Aorta (tissue), 5 donors: ENCODE results near the gene PHF20. TPM values are rescaled to one million over a fixed set of nuclear protein-coding genes. Genes with fewer than 3 reads are reported as not detected.

Source experiments
- ATAC-seq: fragments of 200-7000 bp; cut with Tn5 transposase; one replicate; pipeline ENCODE4 v1.9.1; 2022; ENCODE audit warnings: moderate library complexity; ENCODE audit not compliant: low FRiP score
- DNase-seq, 2 donors: peaks; one replicate each; pipeline ENCODE4 v3.0.0-alpha.2; 2020
- H3K27ac ChIP-seq, 2 donors: one replicate each; pipeline ENCODE4 v1.5.1; 2013; ENCODE audit warnings: low read length in 2 of 2, mild to moderate bottlenecking in 2 of 2, moderate library complexity in 2 of 2, control low read depth in 1 of 2, inconsistent platforms in 1 of 2, low read depth in 1 of 2
- H3K27me3 ChIP-seq, 2 donors: one replicate each; pipeline ENCODE4 v1.6.1; 2013; ENCODE audit warnings: control low read depth in 1 of 2, low read length in 1 of 2, mild to moderate bottlenecking in 1 of 2, moderate library complexity in 1 of 2; ENCODE audit not compliant: insufficient read depth in 2 of 2, control insufficient read depth in 1 of 2
- H3K36me3 ChIP-seq, 2 donors: one replicate each; pipeline ENCODE4 v1.6.1; 2013; ENCODE audit warnings: control low read depth in 1 of 2, low read length in 1 of 2, mild to moderate bottlenecking in 1 of 2; ENCODE audit not compliant: insufficient read depth in 2 of 2, control insufficient read depth in 1 of 2
- H3K4me1 ChIP-seq, 2 donors: one replicate each; pipeline ENCODE4 v1.6.1; 2013; ENCODE audit warnings: low read length in 2 of 2, control low read depth in 1 of 2, mild to moderate bottlenecking in 1 of 2, moderate library complexity in 1 of 2; ENCODE audit not compliant: insufficient read depth in 2 of 2, control insufficient read depth in 1 of 2
- H3K4me3 ChIP-seq, 2 donors: one replicate each; pipeline ENCODE4 v1.5.1; 2013; ENCODE audit warnings: low read length in 2 of 2, control low read depth in 1 of 2, mild to moderate bottlenecking in 1 of 2
- H3K9me3 ChIP-seq: one replicate; pipeline ENCODE4 v1.6.1; 2013; ENCODE audit warnings: mild to moderate bottlenecking, low read length; ENCODE audit not compliant: control insufficient read depth
- WGBS, 2 donors: extraction: QIAGEN DNeasy Blood & Tissue Kit; methylation state at CpG; one replicate each; pipeline ENCODE4 v1.1.7; 2013; 5-methylcytosine and 5-hydroxymethylcytosine counted together
- intact Hi-C, 2 donors: fragments of 100-400 bp; cut with DNase I; formaldehyde crosslinking; loops; one replicate each; pipeline versions ENCODE4 v1.14.2 to v1.15.0; 2022
- polyA plus RNA-seq, 2 donors: library from polyadenylated mRNA; stranded (reverse); fragments of 200-250 nt; gene quantifications; one replicate each; pipeline ENCODE4 v1.2.3, GENCODE V29; 2013
- total RNA-seq, 2 donors: library from RNA; stranded (reverse); fragmentation: NEBNext Ultra II Directional; extraction: Animal tissue kit (Norgen Biotek cat#: 25700); gene quantifications; one replicate each; pipeline ENCODE4 v1.2.1, GENCODE V29; 2021
- donor health status: healthy with polysubstance abuse.
- donor health status: Bipolar disorder and iron deficiency.
- donor health status: DM: no; HTN: no; CAD: no.
- donor health status: DM: no; HTN: no; CAD: no.
- donor health status: DM: yes; HTN: yes; CAD: no.

The PHF20 gene
- total and polyA plus RNA-seq, 4 donors = 17.1 to 64.4 (median 40.8) TPM

GRCh38 chr20:35791821-35792220 lies 20.0 kb downstream of the PHF20 start:
- Histone ChIP-seq H3K9me3 (no peaks in the 10 kb centered on the region), H3K36me3 (no peaks in the 10 kb centered on the region), H3K4me1 (peaks cover 0 to 4% of the 10 kb centered on the region in 2 donors), H3K27me3 (no peaks in the 10 kb centered on the region), H3K27ac (peak overlapping the region in 1 of 2 donors; percentile 25), H3K4me3 (no peak overlapping the region)
- intact Hi-C loops = no loop called here
- ATAC-seq (no peak), DNase-seq (peak in 1 of 2 donors; percentile 60)
- WGBS, 2 donors = 64 to 68% methylated on average over 3 of the region's 3 CpGs

GRCh38 chr20:35792740-35793139 lies 20.9 kb downstream of the PHF20 start:
- 88 to 95% methylated on average over 4 of the region's 4 CpGs for WGBS, 2 donors
- DNase-seq (no peak), ATAC-seq (no peak)
- Histone ChIP-seq H3K4me3 (no peak overlapping the region), H3K36me3 (no peaks in the 10 kb centered on the region), H3K4me1 (peaks cover 0 to 4% of the 10 kb centered on the region in 2 donors), H3K9me3 (no peaks in the 10 kb centered on the region), H3K27me3 (no peaks in the 10 kb centered on the region), H3K27ac (no peak overlapping the region)
- intact Hi-C loops = no loop called here

GRCh38 chr20:35796571-35796970 lies 24.8 kb downstream of the PHF20 start:
- intact Hi-C loops = no loop called here
- H3K4me3 ChIP-seq = no peak overlapping the region
- no peak for DNase-seq
- H3K4me1 ChIP-seq = peaks cover 0 to 3% of the 10 kb centered on the region in 2 donors
- no peak overlapping the region for H3K27ac ChIP-seq
- 37 to 44% methylated on average over 2 of the region's 2 CpGs for WGBS, 2 donors
- H3K27me3 ChIP-seq = no peaks in the 10 kb centered on the region
- H3K9me3 ChIP-seq = no peaks in the 10 kb centered on the region
- no peaks in the 10 kb centered on the region for H3K36me3 ChIP-seq
- no peak for ATAC-seq

GRCh38 chr20:35801865-35802264 lies 30.1 kb downstream of the PHF20 start:
- Histone ChIP-seq H3K27me3 (no peaks in the 10 kb centered on the region), H3K36me3 (peaks cover 3 to 4% of the 10 kb centered on the region in 2 donors), H3K4me3 (no peak overlapping the region), H3K4me1 (no peaks in the 10 kb centered on the region), H3K27ac (no peak overlapping the region), H3K9me3 (no peaks in the 10 kb centered on the region)
- ATAC-seq (no peak), DNase-seq (no peak)
- intact Hi-C loops = no loop called here
- WGBS, 2 donors = 73 to 82% methylated on average over 1 of the region's 1 CpG

GRCh38 chr20:35806075-35806474 lies 34.3 kb downstream of the PHF20 start:
- H3K36me3 ChIP-seq = peaks cover 3 to 4% of the 10 kb centered on the region in 2 donors

GRCh38 chr20:35807877-35808276 lies 36.1 kb downstream of the PHF20 start:
- 71 to 81% methylated on average over 2 of the region's 2 CpGs for WGBS, 2 donors
- no peaks in the 10 kb centered on the region for H3K4me1 ChIP-seq
- H3K27ac ChIP-seq = no peak overlapping the region
- no peaks in the 10 kb centered on the region for H3K36me3 ChIP-seq
- ATAC-seq (no peak), DNase-seq (no peak)
- intact Hi-C loops = no loop called here
- no peaks in the 10 kb centered on the region for H3K27me3 ChIP-seq
- no peak overlapping the region for H3K4me3 ChIP-seq
- no peaks in the 10 kb centered on the region for H3K9me3 ChIP-seq

More at GRCh38 chr20:35806075-35806474, 34.3 kb downstream of the PHF20 start:
- no peak overlapping the region for H3K27ac ChIP-seq
- intact Hi-C loops = no loop called here
- no peaks in the 10 kb centered on the region for H3K4me1 ChIP-seq
- no peak overlapping the region for H3K4me3 ChIP-seq
- H3K9me3 ChIP-seq = no peaks in the 10 kb centered on the region
- WGBS, 2 donors = 93 to 94% methylated on average over 3 of the region's 3 CpGs
- H3K27me3 ChIP-seq = no peaks in the 10 kb centered on the region
- no peak for DNase-seq
- no peak for ATAC-seq

GRCh38 chr20:35820715-35821114 lies 48.9 kb downstream of the PHF20 start:
- Histone ChIP-seq H3K9me3 (no peaks in the 10 kb centered on the region), H3K36me3 (no peaks in the 10 kb centered on the region), H3K27ac (no peak overlapping the region), H3K4me1 (peaks cover 0 to 2% of the 10 kb centered on the region in 2 donors), H3K4me3 (no peak overlapping the region), H3K27me3 (no peaks in the 10 kb centered on the region)
- 78 to 84% methylated on average over 2 of the region's 2 CpGs for WGBS, 2 donors
- intact Hi-C loops = no loop called here
- DNase-seq = no peak
- ATAC-seq = no peak

- Histone ChIP-seq H3K27me3 (no peaks in the 10 kb centered on the region), H3K27ac (no peak overlapping the region), H3K4me3 (no peak overlapping the region), H3K9me3 (no peaks in the 10 kb centered on the region), H3K36me3 (no peaks in the 10 kb centered on the region), H3K4me1 (peaks cover 0 to 2% of the 10 kb centered on the region in 2 donors)
- intact Hi-C loops = no loop called here
- 93% methylated on average over 8 of the region's 8 CpGs for WGBS, 2 donors
- ATAC-seq (no peak), DNase-seq (peak in 1 of 2 donors; percentile 50)
These were observed 50.0 kb downstream of the PHF20 start for GRCh38 chr20:35821807-35822242.

- 89 to 91% methylated on average over 6 of the region's 6 CpGs for WGBS, 2 donors
- Histone ChIP-seq H3K9me3 (no peaks in the 10 kb centered on the region), H3K4me3 (no peak overlapping the region), H3K27ac (no peak overlapping the region), H3K36me3 (no peaks in the 10 kb centered on the region), H3K27me3 (no peaks in the 10 kb centered on the region), H3K4me1 (peaks cover 0 to 2% of the 10 kb centered on the region in 2 donors)
- intact Hi-C loops = no loop called here
- ATAC-seq = no peak
- no peak for DNase-seq
These were observed 51.3 kb downstream of the PHF20 start for GRCh38 chr20:35823147-35823546.
